Smooth muscle cell (in vitro differentiated cells): ENCODE measurements around the gene RYR3. TPM values are rescaled to one million over a fixed set of nuclear protein-coding genes. Genes with fewer than 3 reads are reported as not detected.

Experiments used
- DNase-seq: peaks from one replicate; lab custom pipeline; 2025; ENCODE audit not compliant: unreplicated experiment; lab: John Stamatoyannopoulos, UW
- H2AFZ ChIP-seq: fragments of 200-600 bp; sonication (generic); 2 replicates; pipeline ENCODE4 v1.6.0; 2016; ENCODE audit warnings: antibody characterized with exemption, low read depth, mild to moderate bottlenecking
- H3F3A ChIP-seq: fragments of 200-600 bp; sonication (generic); 2 replicates; pipeline ENCODE4 v1.6.0; 2017; ENCODE audit warnings: antibody characterized with exemption, low read depth
- H3K27ac ChIP-seq: fragments of 200-600 bp; sonication (generic); 2 replicates; pipeline ENCODE4 v1.5.1; 2016; ENCODE audit warnings: low read depth, mild to moderate bottlenecking
- H3K27me3 ChIP-seq: fragments of 200-600 bp; sonication (generic); 2 replicates; pipeline ENCODE4 v1.6.1; 2016; ENCODE audit warnings: low read depth, mild to moderate bottlenecking
- H3K36me3 ChIP-seq: fragments of 200-600 bp; sonication (generic); 2 replicates; pipeline ENCODE4 v1.5.1; 2016; ENCODE audit warnings: low read depth
- H3K4me1 ChIP-seq: fragments of 200-600 bp; sonication (generic); 2 replicates; pipeline ENCODE4 v1.5.1; 2016; ENCODE audit warnings: low read depth
- H3K4me2 ChIP-seq: fragments of 200-600 bp; sonication (generic); 2 replicates; pipeline ENCODE4 v1.6.0; 2016; ENCODE audit warnings: mild to moderate bottlenecking
- H3K4me3 ChIP-seq: fragments of 200-600 bp; sonication (generic); 2 replicates; pipeline ENCODE4 v1.5.1; 2016; ENCODE audit warnings: mild to moderate bottlenecking
- H3K79me2 ChIP-seq: fragments of 200-600 bp; sonication (generic); 2 replicates; pipeline ENCODE4 v1.6.0; 2016; ENCODE audit warnings: low read depth, mild to moderate bottlenecking
- H3K9ac ChIP-seq: fragments of 200-600 bp; sonication (generic); 2 replicates; pipeline ENCODE4 v1.6.0; 2016; ENCODE audit warnings: low read depth
- H3K9me3 ChIP-seq: fragments of 200-600 bp; sonication (generic); replicated peaks from 2 replicates; pipeline ENCODE4 v1.5.1; 2016; ENCODE audit warnings: low read depth
- H4K20me1 ChIP-seq: fragments of 200-600 bp; sonication (generic); 2 replicates; pipeline ENCODE4 v1.6.0; 2016; ENCODE audit warnings: low read depth
- CTCF ChIP-seq: fragments of 200-600 bp; sonication (generic); IDR thresholded peaks from 2 replicates; pipeline ENCODE4 v1.5.1; 2017; ENCODE audit warnings: borderline replicate concordance, mild to moderate bottlenecking, antibody characterized with exemption; ENCODE audit not compliant: insufficient read depth, poor library complexity, severe bottlenecking
- WGBS: methylation state at CpG from one replicate; pipeline ENCODE4 v1.1.7; 2016; ENCODE audit warnings: low lambda C conversion rate; 5-methylcytosine and 5-hydroxymethylcytosine counted together
- polyA plus RNA-seq: library from polyadenylated mRNA; unstranded; fragments of >200 nt; fragmentation: Nextera tagmentation; extraction: Ambion mirVana; gene quantifications from 2 replicates; pipeline ENCODE4 v1.2.1, GENCODE V29; 2016
- total RNA-seq: library from RNA; depleted of rRNA; stranded (reverse); fragments of >200 nt; gene quantifications from 2 replicates; pipeline ENCODE4 v1.2.3, GENCODE V29; 2014

RYR3 gene
- total and polyA plus RNA-seq, 2 experiments from 2014 or later: 0.23 to 6.2 TPM

DNA sequence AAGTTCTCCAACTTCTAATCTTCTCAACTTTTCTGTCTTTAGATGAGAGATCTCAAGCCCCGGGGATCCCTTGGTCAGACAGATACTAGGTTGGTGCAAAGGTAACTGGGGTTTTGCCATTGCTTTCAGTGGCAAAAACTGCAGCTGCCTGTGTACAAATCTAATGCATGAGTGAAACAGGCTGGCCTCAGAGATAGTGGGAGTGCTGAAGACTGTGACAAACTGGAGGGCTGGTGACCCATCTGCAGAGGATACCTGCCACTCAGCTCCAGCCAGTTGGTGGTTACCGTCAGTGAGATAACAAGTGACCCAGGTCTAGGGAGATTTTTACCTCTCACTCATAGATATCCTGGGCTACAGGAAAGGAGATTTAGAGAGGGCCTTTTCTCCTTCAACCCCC, 85.7 kb downstream of the RYR3 start:
- no peaks in the 10 kb centered on the region for H3K36me3 ChIP-seq
- H4K20me1 ChIP-seq: no peaks in the 10 kb centered on the region

DNA sequence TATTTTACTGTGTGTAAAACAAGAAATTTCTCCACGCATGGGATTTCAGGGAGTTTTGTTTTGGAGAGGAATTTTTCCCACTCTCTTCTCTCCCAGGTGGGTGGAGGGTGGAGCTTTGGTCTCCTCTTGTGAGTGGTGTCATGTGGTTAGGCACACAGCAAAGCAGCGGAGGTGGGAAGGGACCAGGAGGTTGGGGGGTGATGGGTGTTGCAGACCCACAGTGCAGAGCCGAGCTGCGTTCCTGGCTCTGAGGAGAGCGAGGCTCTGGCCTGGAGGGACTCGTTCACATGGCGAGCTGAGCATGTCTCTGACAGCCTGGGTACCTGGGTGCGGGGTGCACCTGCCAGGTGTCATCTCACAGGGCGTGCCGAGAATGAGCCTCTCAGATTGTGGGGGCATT, 87.8 kb downstream of the RYR3 start:
- no peak overlapping the region for H3K9ac ChIP-seq
- H3K9me3 ChIP-seq: no peaks in the 10 kb centered on the region
- H3K4me3 ChIP-seq: no peak overlapping the region
- no peak for DNase-seq
- no peaks in the 10 kb centered on the region for H3K36me3 ChIP-seq
- WGBS: 96% methylated on average over 10 of the region's 10 CpGs
- no peak overlapping the region for H3K4me2 ChIP-seq
- H3K79me2 ChIP-seq: no peaks in the 10 kb centered on the region
- H4K20me1 ChIP-seq: no peaks in the 10 kb centered on the region
- H3K27me3 ChIP-seq: no peaks in the 10 kb centered on the region
- no peaks in the 10 kb centered on the region for H3F3A ChIP-seq
- H3K27ac ChIP-seq: no peak overlapping the region
- no peak for TF ChIP-seq CTCF
- H2AFZ ChIP-seq: no peak overlapping the region
- no peaks in the 10 kb centered on the region for H3K4me1 ChIP-seq

More for the DNA sequence above, 85.7 kb downstream of the RYR3 start:
- Histone ChIP-seq H3K4me3 (no peak overlapping the region), H3K9me3 (no peaks in the 10 kb centered on the region), H3F3A (no peaks in the 10 kb centered on the region), H2AFZ (no peak overlapping the region), H3K79me2 (no peaks in the 10 kb centered on the region), H3K27me3 (no peaks in the 10 kb centered on the region), H3K4me2 (no peak overlapping the region), H3K4me1 (no peaks in the 10 kb centered on the region), H3K9ac (no peak overlapping the region), H3K27ac (no peak overlapping the region)
- no peak for DNase-seq
- 84% methylated on average over 2 of the region's 2 CpGs for WGBS
- TF ChIP-seq CTCF: no peak

DNA sequence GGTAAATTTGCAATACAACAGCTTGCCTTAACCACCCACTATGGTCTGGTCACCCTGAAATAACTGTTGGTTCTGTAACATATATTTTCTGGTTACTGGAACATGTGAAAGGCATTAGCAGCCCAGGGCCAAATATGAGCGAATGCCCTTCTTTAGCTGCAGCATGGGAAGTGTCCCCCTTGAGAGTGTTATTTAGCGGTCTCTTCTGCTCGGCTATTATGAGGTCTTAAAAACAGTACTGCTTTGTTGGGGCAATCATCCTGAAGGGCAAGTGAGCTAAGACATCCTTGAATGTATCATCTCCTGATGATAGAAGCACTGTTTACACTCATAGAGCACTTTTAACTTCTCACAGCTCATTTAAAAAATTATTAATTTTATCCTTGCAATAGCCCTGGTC, 90.2 kb downstream of the RYR3 start:
- H3K27ac ChIP-seq: no peak overlapping the region
- H3K36me3 ChIP-seq: no peaks in the 10 kb centered on the region
- no peak for TF ChIP-seq CTCF
- 82% methylated on average over 3 of the region's 3 CpGs for WGBS
- H4K20me1 ChIP-seq: no peaks in the 10 kb centered on the region
- H3K4me2 ChIP-seq: no peak overlapping the region
- no peak overlapping the region for H2AFZ ChIP-seq
- DNase-seq: no peak
- H3K9ac ChIP-seq: no peak overlapping the region
- H3K79me2 ChIP-seq: no peaks in the 10 kb centered on the region
- H3F3A ChIP-seq: no peaks in the 10 kb centered on the region
- no peaks in the 10 kb centered on the region for H3K9me3 ChIP-seq
- H3K4me1 ChIP-seq: no peaks in the 10 kb centered on the region
- H3K27me3 ChIP-seq: no peaks in the 10 kb centered on the region
- no peak overlapping the region for H3K4me3 ChIP-seq

- H3K79me2 ChIP-seq: no peaks in the 10 kb centered on the region
- no peak for TF ChIP-seq CTCF
- H3F3A ChIP-seq: no peaks in the 10 kb centered on the region
- H3K27ac ChIP-seq: no peak overlapping the region
- peak overlapping the region; percentile 31 for H3K4me2 ChIP-seq
- no peak overlapping the region for H3K4me3 ChIP-seq
- no peaks in the 10 kb centered on the region for H3K36me3 ChIP-seq
- H3K4me1 ChIP-seq: no peaks in the 10 kb centered on the region
- H3K9ac ChIP-seq: no peak overlapping the region
- no peaks in the 10 kb centered on the region for H3K27me3 ChIP-seq
- no peaks in the 10 kb centered on the region for H4K20me1 ChIP-seq
- no peak for DNase-seq
- H2AFZ ChIP-seq: no peak overlapping the region
- WGBS: 47% methylated on average over 2 of the region's 2 CpGs
- H3K9me3 ChIP-seq: no peaks in the 10 kb centered on the region
These were observed 91.8 kb downstream of the RYR3 start for GRCh38 chr15:33402600-33402999.
